Suprapubic skin (tissue), 4 donors: ENCODE data around the gene KRTAP1-1.

Experiments
- CTCF ChIP-seq, 2 donors: fragments of 200-600 bp in 1 of 2; fragments of 450-650 bp in 1 of 2; sonication (generic) in 1 of 2; IDR thresholded peaks; one replicate each; pipeline ENCODE4 v1.5.1; 2016 to 2019; ENCODE audit warnings: antibody characterized with exemption in 2 of 2, mild to moderate bottlenecking in 1 of 2, moderate library complexity in 1 of 2
- EP300 ChIP-seq: sonication (generic); formaldehyde crosslinking; IDR thresholded peaks from one replicate; pipeline ENCODE4 v1.6.1; 2017; ENCODE audit warnings: antibody characterized with exemption
- POLR2A ChIP-seq, 2 donors: fragments of 450-650 bp; IDR thresholded peaks; one replicate each; pipeline ENCODE4 v1.6.1; 2017; ENCODE audit warnings: antibody characterized with exemption in 2 of 2, mild to moderate bottlenecking in 2 of 2, moderate library complexity in 2 of 2
- POLR2AphosphoS5 ChIP-seq, 3 donors: sonication (generic); formaldehyde crosslinking; IDR thresholded peaks; one replicate each; pipeline ENCODE4 v1.6.1; 2017; ENCODE audit warnings: antibody characterized with exemption in 3 of 3

- TF ChIP-seq CTCF (IDR thresholded peaks at IDR 0.05) (no peak), POLR2A (IDR thresholded peaks at IDR 0.05) (no peak), EP300 (no peak), POLR2AphosphoS5 (IDR thresholded peaks at IDR 0.05) (no peak)
Measured at GRCh38 chr17:41009936-41010335, 31.3 kb downstream of the KRTAP1-1 start.
